Body of pancreas (tissue), 4 donors: ENCODE measurements around the gene SGCD.

Experiments used
- POLR2A ChIP-seq, 3 donors: fragments of 450-650 bp; IDR thresholded peaks; one replicate each; pipeline ENCODE4 v1.6.1; 2016; ENCODE audit warnings: antibody characterized with exemption in 3 of 3, mild to moderate bottlenecking in 2 of 3
- TF ChIP-seq, protein P1 (sequence below), 7 experiments: fragments of 450-650 bp in 4 of 7; fragments of 200-600 bp in 3 of 7; sonication (generic) in 3 of 7; IDR thresholded peaks; one replicate each; pipeline ENCODE4 v1.5.1; 2016 to 2019; ENCODE audit warnings: antibody characterized with exemption in 7 of 7

DNA sequence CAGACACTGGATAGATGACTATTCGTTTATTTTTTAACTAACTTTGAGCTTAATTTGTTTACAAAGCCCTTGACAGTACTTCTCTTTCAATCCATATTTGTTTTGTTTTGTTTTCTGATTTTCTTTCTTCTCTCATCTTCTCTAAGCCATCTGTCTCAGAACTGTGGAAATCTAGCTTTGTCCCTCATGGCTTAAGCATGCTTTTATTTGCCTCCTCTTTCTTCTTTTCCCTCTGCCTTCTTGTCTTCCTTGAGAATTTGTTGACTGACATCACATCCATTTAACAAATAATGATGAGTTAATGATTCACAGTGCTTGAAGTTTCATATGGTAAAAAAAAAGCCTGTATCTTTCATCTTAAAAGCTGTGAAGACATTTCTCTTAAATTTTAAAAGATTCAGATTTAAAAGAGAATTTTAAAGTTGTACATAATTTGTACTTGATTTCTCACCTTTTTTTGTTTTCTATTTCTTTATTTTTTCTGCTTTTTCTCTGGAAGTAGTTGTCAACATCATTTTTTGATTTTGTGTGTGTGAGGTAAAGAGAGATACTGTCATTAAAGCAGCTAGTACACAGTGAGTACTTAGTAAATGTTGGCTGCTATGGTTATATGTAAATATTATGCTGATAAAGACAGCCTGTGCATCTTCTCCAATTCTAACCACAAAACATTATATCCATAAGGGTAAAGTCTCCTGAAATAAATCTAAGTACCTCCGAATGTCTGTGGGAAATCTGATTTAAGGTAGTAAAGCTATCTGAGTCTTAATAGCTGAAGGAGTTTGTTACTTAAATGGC, 13.9 kb upstream of the SGCD start:
- no peak for TF ChIP-seq POLR2A (IDR thresholded peaks at IDR 0.05)
- TF ChIP-seq, protein P1, sequence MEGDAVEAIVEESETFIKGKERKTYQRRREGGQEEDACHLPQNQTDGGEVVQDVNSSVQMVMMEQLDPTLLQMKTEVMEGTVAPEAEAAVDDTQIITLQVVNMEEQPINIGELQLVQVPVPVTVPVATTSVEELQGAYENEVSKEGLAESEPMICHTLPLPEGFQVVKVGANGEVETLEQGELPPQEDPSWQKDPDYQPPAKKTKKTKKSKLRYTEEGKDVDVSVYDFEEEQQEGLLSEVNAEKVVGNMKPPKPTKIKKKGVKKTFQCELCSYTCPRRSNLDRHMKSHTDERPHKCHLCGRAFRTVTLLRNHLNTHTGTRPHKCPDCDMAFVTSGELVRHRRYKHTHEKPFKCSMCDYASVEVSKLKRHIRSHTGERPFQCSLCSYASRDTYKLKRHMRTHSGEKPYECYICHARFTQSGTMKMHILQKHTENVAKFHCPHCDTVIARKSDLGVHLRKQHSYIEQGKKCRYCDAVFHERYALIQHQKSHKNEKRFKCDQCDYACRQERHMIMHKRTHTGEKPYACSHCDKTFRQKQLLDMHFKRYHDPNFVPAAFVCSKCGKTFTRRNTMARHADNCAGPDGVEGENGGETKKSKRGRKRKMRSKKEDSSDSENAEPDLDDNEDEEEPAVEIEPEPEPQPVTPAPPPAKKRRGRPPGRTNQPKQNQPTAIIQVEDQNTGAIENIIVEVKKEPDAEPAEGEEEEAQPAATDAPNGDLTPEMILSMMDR (IDR thresholded peaks at IDR 0.05) = no peak
